Peyer's patch (tissue), 4 donors: Measurements from ENCODE around the gene BACH2. TPM values are rescaled to one million over a fixed set of nuclear protein-coding genes. Genes with fewer than 3 reads are reported as not detected.

ENCODE experiments used
- DNase-seq, 3 donors: peaks; one replicate each; pipeline ENCODE4 v3.0.0-alpha.2; 2017 to 2019
- H3K27ac ChIP-seq, 4 donors: fragments of 200-600 bp; sonication (generic); one replicate each; pipeline ENCODE4 v1.5.1; 2016 to 2019
- H3K27me3 ChIP-seq, 2 donors: fragments of 200-600 bp; sonication (generic); one replicate each; pipeline ENCODE4 v1.5.1; 2019
- H3K36me3 ChIP-seq, 3 donors: fragments of 200-600 bp; sonication (generic); one replicate each; pipeline ENCODE4 v1.5.1; 2016 to 2019
- H3K4me1 ChIP-seq, 4 donors: fragments of 200-600 bp; sonication (generic); one replicate each; pipeline ENCODE4 v1.5.1; 2016 to 2019
- H3K4me3 ChIP-seq, 4 donors: fragments of 200-600 bp; sonication (generic); 1 replicate in 3 of 4; 2 replicates in 1 of 4; pipeline ENCODE4 v1.5.1; 2016 to 2019; ENCODE audit warnings: mild to moderate bottlenecking in 1 of 4
- H3K9me3 ChIP-seq, 4 donors: fragments of 200-600 bp; sonication (generic); one replicate each; pipeline ENCODE4 v1.5.1; 2016 to 2019; ENCODE audit warnings: mild to moderate bottlenecking in 1 of 4
- CTCF ChIP-seq, 6 experiments: fragments of 450-650 bp in 4 of 6; fragments of 200-600 bp in 2 of 6; sonication (generic) in 1 of 6; IDR thresholded peaks; one replicate each; pipeline ENCODE4 v1.5.1; 2017 to 2019; ENCODE audit warnings: antibody characterized with exemption in 6 of 6, mild to moderate bottlenecking in 3 of 6, moderate library complexity in 1 of 6
- POLR2A ChIP-seq, 2 donors: fragments of 450-650 bp; IDR thresholded peaks; one replicate each; pipeline ENCODE4 v1.5.1; 2017; ENCODE audit warnings: antibody characterized with exemption in 2 of 2, mild to moderate bottlenecking in 2 of 2, moderate library complexity in 2 of 2
- total RNA-seq, 4 donors: library from RNA; depleted of rRNA; stranded (reverse); fragments of >200 nt; gene quantifications; one replicate each; pipeline ENCODE4 v1.1.0, GENCODE V29; 2016

BACH2 gene
- total RNA-seq, 4 donors from 2014 or later, result 0.18 to 26.4 (median 8.2) TPM

GRCh38 chr6:89948876-89949275 lies 347.8 kb downstream of the BACH2 start:
- no peak for DNase-seq
- TF ChIP-seq CTCF (IDR thresholded peaks at IDR 0.05), result no peak
- TF ChIP-seq POLR2A (IDR thresholded peaks at IDR 0.05), result no peak
- H3K27ac ChIP-seq, result no peak overlapping the region
- no peaks in the 10 kb centered on the region for H3K9me3 ChIP-seq
- no peaks in the 10 kb centered on the region for H3K27me3 ChIP-seq
- no peak overlapping the region for H3K4me3 ChIP-seq
- H3K36me3 ChIP-seq, result no peaks in the 10 kb centered on the region
- no peaks in the 10 kb centered on the region for H3K4me1 ChIP-seq

DNA sequence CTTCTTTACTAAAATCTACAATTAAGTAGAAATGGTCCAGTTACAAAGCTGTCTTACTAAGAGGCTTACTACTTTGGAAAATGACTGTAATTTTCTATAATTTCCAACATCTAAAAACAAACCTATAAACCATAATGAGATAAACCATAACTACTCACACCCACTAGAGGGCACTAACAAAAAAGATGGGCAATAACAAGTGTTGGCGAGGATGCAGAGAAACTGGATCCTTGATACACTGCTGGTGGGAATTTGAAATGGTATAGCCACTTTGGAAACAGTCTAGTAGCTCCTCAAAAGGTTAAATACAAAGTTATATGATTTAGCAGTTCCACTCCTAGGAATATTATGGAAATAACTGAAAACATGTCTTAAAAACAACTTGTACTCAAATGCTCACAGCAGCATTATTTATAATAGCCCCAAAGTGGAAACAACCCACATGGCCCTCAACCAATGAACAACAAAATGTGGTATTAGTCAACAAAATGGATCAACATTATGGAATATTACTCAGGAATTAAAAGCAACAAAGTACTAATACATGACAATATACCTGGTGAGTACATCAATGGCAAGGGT lies 351.7 kb downstream of the BACH2 start:
- Histone ChIP-seq H3K9me3 (no peaks in the 10 kb centered on the region), H3K27me3 (no peaks in the 10 kb centered on the region), H3K4me3 (no peak overlapping the region), H3K36me3 (no peaks in the 10 kb centered on the region), H3K4me1 (no peaks in the 10 kb centered on the region), H3K27ac (no peak overlapping the region)
- no peak for DNase-seq
- TF ChIP-seq CTCF (IDR thresholded peaks at IDR 0.05), result peak; percentile 17 to 49 (median 44)
- no peak for TF ChIP-seq POLR2A (IDR thresholded peaks at IDR 0.05)

- H3K27ac ChIP-seq, result no peak overlapping the region
- H3K27me3 ChIP-seq, result no peaks in the 10 kb centered on the region
- no peak for TF ChIP-seq CTCF (IDR thresholded peaks at IDR 0.05)
- TF ChIP-seq POLR2A (IDR thresholded peaks at IDR 0.05), result no peak
- H3K4me3 ChIP-seq, result no peak overlapping the region
- no peaks in the 10 kb centered on the region for H3K9me3 ChIP-seq
- no peaks in the 10 kb centered on the region for H3K36me3 ChIP-seq
- no peak for DNase-seq
- no peaks in the 10 kb centered on the region for H3K4me1 ChIP-seq
These were observed 352.4 kb downstream of the BACH2 start for GRCh38 chr6:89944181-89944755.

GRCh38 chr6:89942601-89943000 lies 354.0 kb downstream of the BACH2 start:
- no peak for DNase-seq
- Histone ChIP-seq H3K36me3 (no peaks in the 10 kb centered on the region), H3K4me1 (no peaks in the 10 kb centered on the region), H3K9me3 (no peaks in the 10 kb centered on the region), H3K27ac (no peak overlapping the region), H3K4me3 (no peak overlapping the region), H3K27me3 (no peaks in the 10 kb centered on the region)
- TF ChIP-seq CTCF (IDR thresholded peaks at IDR 0.05) (no peak), POLR2A (IDR thresholded peaks at IDR 0.05) (no peak)

- Histone ChIP-seq H3K27ac (no peak overlapping the region), H3K36me3 (no peaks in the 10 kb centered on the region), H3K9me3 (no peaks in the 10 kb centered on the region), H3K4me3 (no peak overlapping the region), H3K4me1 (no peaks in the 10 kb centered on the region), H3K27me3 (no peaks in the 10 kb centered on the region)
- no peak for DNase-seq
- TF ChIP-seq POLR2A (IDR thresholded peaks at IDR 0.05), result no peak
- TF ChIP-seq CTCF (IDR thresholded peaks at IDR 0.05), result no peak
These were observed 354.7 kb downstream of the BACH2 start for GRCh38 chr6:89941763-89942497.
